Neural cell (in vitro differentiated cells): ENCODE measurements around the gene COIL. TPM values are rescaled to one million over a fixed set of nuclear protein-coding genes. Genes with fewer than 3 reads are reported as not detected.

ENCODE experiments used
- H2AFZ ChIP-seq: fragments of 200-600, 300-800 bp; sonication (generic), shearing (Covaris generic); 2 replicates; pipeline ENCODE4 v1.6.0; 2014; ENCODE audit warnings: low read depth, mild to moderate bottlenecking, antibody characterized with exemption, low read length, moderate library complexity
- H3F3A ChIP-seq: fragments of 200-600 bp; shearing (Covaris generic); 2 replicates; pipeline ENCODE4 v1.6.1; 2016; ENCODE audit warnings: mild to moderate bottlenecking, moderate library complexity, mixed read lengths, antibody characterized with exemption, low read length; ENCODE audit not compliant: insufficient read depth, poor library complexity, severe bottlenecking
- H3K27ac ChIP-seq: fragments of 200-600, 300-800 bp; sonication (generic), shearing (Covaris generic); 2 replicates; pipeline ENCODE4 v1.5.1; 2014; ENCODE audit warnings: mild to moderate bottlenecking, low read length, moderate library complexity
- H3K27me3 ChIP-seq: fragments of 300-800, 200-600 bp; sonication (generic), shearing (Covaris generic); 2 replicates; pipeline ENCODE4 v1.6.0; 2014; ENCODE audit warnings: mild to moderate bottlenecking, low read depth, low read length, moderate library complexity; ENCODE audit not compliant: insufficient read depth
- H3K36me3 ChIP-seq: fragments of 300-800, 200-600 bp; sonication (generic), shearing (Covaris generic); 2 replicates; pipeline ENCODE4 v1.5.1; 2014; ENCODE audit warnings: mild to moderate bottlenecking, antibody characterized with exemption, low read length, moderate library complexity; ENCODE audit not compliant: insufficient read depth
- H3K4me2 ChIP-seq: fragments of 300-800, 200-600 bp; sonication (generic), shearing (Covaris generic); 2 replicates; pipeline ENCODE4 v1.6.0; 2014; ENCODE audit warnings: mild to moderate bottlenecking, low read length
- H3K4me3 ChIP-seq: fragments of 300-800, 200-600 bp; sonication (generic), shearing (Covaris generic); 2 replicates; pipeline ENCODE4 v1.5.1; 2014; ENCODE audit warnings: mild to moderate bottlenecking, low read length, moderate library complexity
- H3K79me2 ChIP-seq: fragments of 200-600 bp; shearing (Covaris generic); replicated peaks from 2 replicates; pipeline ENCODE4 v1.6.0; 2014; ENCODE audit warnings: mild to moderate bottlenecking, low read length, moderate library complexity; ENCODE audit not compliant: insufficient read depth
- H3K9ac ChIP-seq: fragments of 300-800, 200-600 bp; sonication (generic), shearing (Covaris generic); 2 replicates; pipeline ENCODE4 v1.6.1; 2016; ENCODE audit warnings: mild to moderate bottlenecking, low read length, mixed read lengths
- H3K9me2 ChIP-seq: fragments of 200-600 bp; shearing (Covaris generic); 2 replicates; pipeline ENCODE4 v1.6.1; 2016; ENCODE audit warnings: mild to moderate bottlenecking, low read length, mixed read lengths; ENCODE audit not compliant: insufficient read depth
- H3K9me3 ChIP-seq: fragments of 200-600, 300-800 bp; sonication (generic), shearing (Covaris generic); 2 replicates; pipeline ENCODE4 v1.6.1; 2016; ENCODE audit warnings: mild to moderate bottlenecking, mixed run types, low read length, moderate library complexity, mixed read lengths
- H4K20me1 ChIP-seq: fragments of 200-600 bp; shearing (Covaris generic); 2 replicates; pipeline ENCODE4 v1.6.1; 2016; ENCODE audit warnings: mild to moderate bottlenecking, mixed run types; ENCODE audit not compliant: insufficient read depth
- CTCF ChIP-seq: fragments of 450-650 bp; IDR thresholded peaks from 2 replicates; pipeline ENCODE4 v1.5.1; 2014; ENCODE audit warnings: antibody characterized with exemption, mild to moderate bottlenecking, moderate library complexity; ENCODE audit not compliant: poor library complexity, severe bottlenecking
- EP300 ChIP-seq: fragments of 450-650 bp; conservative IDR thresholded peaks from 2 replicates; pipeline ENCODE4 v1.6.1; 2014; ENCODE audit warnings: antibody characterized with exemption, mild to moderate bottlenecking, moderate library complexity; ENCODE audit not compliant: poor library complexity, severe bottlenecking
- EZH2 ChIP-seq: fragments of 200-600, 300-800 bp; shearing (Covaris generic), sonication (generic); IDR thresholded peaks from 2 replicates; pipeline ENCODE4 v1.6.1; 2014; ENCODE audit warnings: antibody characterized with exemption, low read length, borderline replicate concordance, mild to moderate bottlenecking; ENCODE audit not compliant: insufficient read depth, poor library complexity, severe bottlenecking
- MXI1 ChIP-seq: fragments of 450-650 bp; conservative IDR thresholded peaks from 2 replicates; pipeline ENCODE4 v1.6.1; 2014; ENCODE audit warnings: antibody characterized with exemption, mild to moderate bottlenecking; ENCODE audit not compliant: poor library complexity, severe bottlenecking
- POLR2AphosphoS5 ChIP-seq: IDR thresholded peaks from 2 replicates; pipeline ENCODE4 v1.6.1; 2012
- RAD21 ChIP-seq: fragments of 450-650 bp; conservative IDR thresholded peaks from 2 replicates; pipeline ENCODE4 v1.6.1; 2014; ENCODE audit warnings: antibody characterized with exemption, mild to moderate bottlenecking, moderate library complexity
- REST ChIP-seq: IDR thresholded peaks from 2 replicates; pipeline ENCODE4 v1.6.1; 2012; ENCODE audit warnings: borderline replicate concordance
- SMC3 ChIP-seq: fragments of 450-650 bp; conservative IDR thresholded peaks from 2 replicates; pipeline ENCODE4 v1.6.1; 2014; ENCODE audit warnings: antibody characterized with exemption, mild to moderate bottlenecking, moderate library complexity; ENCODE audit not compliant: poor library complexity
- TAF1 ChIP-seq: IDR thresholded peaks from 2 replicates; pipeline ENCODE4 v1.6.1; 2012; ENCODE audit warnings: low read depth
- polyA plus RNA-seq: library from polyadenylated mRNA; depleted of rRNA; stranded (reverse); fragments of >200 nt; gene quantifications from 2 replicates; pipeline ENCODE4 v1.2.3, GENCODE V29; 2014

COIL gene
- polyA plus RNA-seq, 1 donor from 2014 or later: 39.1 TPM

GRCh38 chr17:56913867-56914580 is 46.8 kb downstream of the COIL start, which contains the start of gene TRIM25:
Gene TRIM25, minus strand, starts transcription at chr17:56914049. Its CDS starts 61 bp downstream, at chr17:56913988.
- Histone ChIP-seq H3K36me3 (no peaks in the 10 kb centered on the region), H4K20me1 (no peaks in the 10 kb centered on the region), H3K4me2 (no peak within 1 kb of the TSS), H3K9me2 (no peaks in the 10 kb centered on the region), H2AFZ (peak within 1 kb of the TSS; percentile 14), H3K4me3 (peak within 1 kb of the TSS; percentile 73), H3F3A (no peaks in the 10 kb centered on the region), H3K9me3 (no peaks in the 10 kb centered on the region), H3K9ac (peak within 1 kb of the TSS; percentile 45), H3K27me3 (peaks cover 32% of the 10 kb centered on the region), H3K27ac (no peak within 1 kb of the TSS), H3K79me2 (no peaks in the 10 kb centered on the region)
- no peak for TF ChIP-seq REST
- peak; percentile 13 for TF ChIP-seq POLR2AphosphoS5

- H3F3A ChIP-seq: no peaks in the 10 kb centered on the region
- H3K36me3 ChIP-seq: no peaks in the 10 kb centered on the region
- no peak overlapping the region for H3K27ac ChIP-seq
- TF ChIP-seq MXI1: no peak
- TF ChIP-seq EZH2: no peak
- no peak for TF ChIP-seq POLR2AphosphoS5
- no peak for TF ChIP-seq EP300
- no peak for TF ChIP-seq SMC3
- TF ChIP-seq TAF1: no peak
- TF ChIP-seq CTCF: no peak
- TF ChIP-seq RAD21: no peak
- no peak for TF ChIP-seq REST
- no peak overlapping the region for H3K4me2 ChIP-seq
- H3K79me2 ChIP-seq: no peaks in the 10 kb centered on the region
- H2AFZ ChIP-seq: peak overlapping the region; percentile 14
- peaks cover 32% of the 10 kb centered on the region for H3K27me3 ChIP-seq
- no peaks in the 10 kb centered on the region for H3K9me2 ChIP-seq
- peak overlapping the region; percentile 45 for H3K9ac ChIP-seq
- no peaks in the 10 kb centered on the region for H3K9me3 ChIP-seq
- H4K20me1 ChIP-seq: no peaks in the 10 kb centered on the region
- H3K4me3 ChIP-seq: peak overlapping the region; percentile 73
These were observed 47.4 kb downstream of the COIL start for GRCh38 chr17:56913353-56913866.
